GM18861 (cell line): ENCODE data around the gene KRT82.

Source experiments
- ATAC-seq: cut with Tn5 transposase; IDR thresholded peaks from one replicate; pipeline ENCODE4 v1.9.1; 2021; ENCODE audit not compliant: unreplicated experiment

Gene KRT82

GRCh38 chr12:52436000-52436827 is 30.1 kb upstream of the KRT82 start:
- ATAC-seq: no peak

- no peak for ATAC-seq
Measured at GRCh38 chr12:52435659-52435999, 29.5 kb upstream of the KRT82 start.

GRCh38 chr12:52434760-52435530 is 28.8 kb upstream of the KRT82 start:
- no peak for ATAC-seq

GRCh38 chr12:52434081-52434733 is 28.1 kb upstream of the KRT82 start, which contains the start of gene KRT75:
KRT75 (minus strand) TSS chr12:52434371; CDS start chr12:52434304, 67 bp downstream.
- no peak for ATAC-seq

- no peak for ATAC-seq
Measured at GRCh38 chr12:52433501-52434080, 27.5 kb upstream of the KRT82 start.

GRCh38 chr12:52432559-52433207 is 26.5 kb upstream of the KRT82 start:
- no peak for ATAC-seq

- ATAC-seq: no peak
Measured at GRCh38 chr12:52428121-52428520, 22.0 kb upstream of the KRT82 start.

GRCh38 chr12:52427083-52427482 is 20.9 kb upstream of the KRT82 start:
- no peak for ATAC-seq

- ATAC-seq: no peak
Measured at GRCh38 chr12:52426034-52426433, 19.9 kb upstream of the KRT82 start.

- ATAC-seq: no peak
Measured at GRCh38 chr12:52425466-52425865, 19.3 kb upstream of the KRT82 start.

- no peak for ATAC-seq
Measured at GRCh38 chr12:52423661-52424500, 17.7 kb upstream of the KRT82 start.

- ATAC-seq: no peak
Measured at GRCh38 chr12:52423035-52423434, 16.9 kb upstream of the KRT82 start.

- ATAC-seq: no peak
Measured at GRCh38 chr12:52419656-52420055, 13.5 kb upstream of the KRT82 start.

- ATAC-seq: no peak
Measured at GRCh38 chr12:52418576-52419110, 12.5 kb upstream of the KRT82 start.

- ATAC-seq: no peak
Measured at GRCh38 chr12:52417740-52418139, 11.6 kb upstream of the KRT82 start.

GRCh38 chr12:52416795-52417194 is 10.7 kb upstream of the KRT82 start:
- no peak for ATAC-seq

- no peak for ATAC-seq
Measured at GRCh38 chr12:52415870-52416750, 10.0 kb upstream of the KRT82 start.

GRCh38 chr12:52414936-52415335 is 8.8 kb upstream of the KRT82 start:
- no peak for ATAC-seq
